ENCODE data around the gene GPER1. TPM values are rescaled to one million over a fixed set of nuclear protein-coding genes. Genes with fewer than 3 reads are reported as not detected.

The GPER1 gene
- polyA plus RNA-seq, 2 of the 4 experiments (the other 2 are of a cell fraction) = 0.23 to 0.50 TPM

DNA sequence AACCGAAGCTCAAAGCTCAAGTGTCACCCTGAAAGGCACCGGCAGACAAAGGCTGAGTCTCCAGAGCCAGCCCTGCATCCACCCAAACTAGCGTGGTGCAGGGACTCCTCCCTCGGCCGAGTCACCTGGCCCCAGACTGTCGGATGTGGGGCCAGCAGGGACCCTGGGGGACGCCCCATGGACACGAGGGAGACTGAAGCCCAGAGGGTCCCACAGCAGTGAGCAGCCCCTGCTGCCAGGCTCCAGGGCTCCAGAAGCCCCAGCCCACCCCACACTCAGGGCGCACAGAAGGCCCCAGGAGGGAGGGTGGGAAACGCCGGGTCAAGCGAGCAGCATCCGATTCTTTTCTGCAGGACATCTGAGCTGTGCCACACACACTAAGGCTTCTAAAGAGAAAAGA is 23.3 kb upstream of the GPER1 start:
- no peak for ATAC-seq
- POLR2A ChIA-PET = interaction anchor here (2.0 kb wide), 1 partner anchor 71 kb away, joined by 4 read pairs; no protein-coding TSS in a partner anchor
- CTCF ChIA-PET = interaction anchor here (0.6 to 20.4 kb wide), 21 partner anchors 11 to 156 kb away, joined by 3 to 487 read pairs (median 16); partner anchors contain the start of genes COX19, CYP2W1, GPER1 and GPR146
- TF ChIP-seq ZSCAN20 (CRISPR knock-in tag; IDR thresholded peaks at IDR 0.05) (no peak), RARB (CRISPR knock-in tag; IDR thresholded peaks at IDR 0.05) (no peak), RNF2 (IDR thresholded peaks at IDR 0.05; ENCODE audit: borderline replicate concordance, low read depth) (no peak), CBX8 (IDR thresholded peaks at IDR 0.05) (no peak), HDAC2 (IDR thresholded peaks at IDR 0.05) (no peak), FOXS1 (CRISPR knock-in tag; IDR thresholded peaks at IDR 0.05) (no peak), NPAS2 (CRISPR knock-in tag; IDR thresholded peaks at IDR 0.05; ENCODE audit: borderline replicate concordance) (no peak), FOSB (CRISPR knock-in tag; IDR thresholded peaks at IDR 0.05) (no peak), SREBF2 (IDR thresholded peaks at IDR 0.05) (no peak), RCOR1 (IDR thresholded peaks at IDR 0.05; ENCODE audit: low read depth, low read length) (no peak), JUN (IDR thresholded peaks at IDR 0.05) (no peak)
- TF ChIP-seq, protein P1, sequence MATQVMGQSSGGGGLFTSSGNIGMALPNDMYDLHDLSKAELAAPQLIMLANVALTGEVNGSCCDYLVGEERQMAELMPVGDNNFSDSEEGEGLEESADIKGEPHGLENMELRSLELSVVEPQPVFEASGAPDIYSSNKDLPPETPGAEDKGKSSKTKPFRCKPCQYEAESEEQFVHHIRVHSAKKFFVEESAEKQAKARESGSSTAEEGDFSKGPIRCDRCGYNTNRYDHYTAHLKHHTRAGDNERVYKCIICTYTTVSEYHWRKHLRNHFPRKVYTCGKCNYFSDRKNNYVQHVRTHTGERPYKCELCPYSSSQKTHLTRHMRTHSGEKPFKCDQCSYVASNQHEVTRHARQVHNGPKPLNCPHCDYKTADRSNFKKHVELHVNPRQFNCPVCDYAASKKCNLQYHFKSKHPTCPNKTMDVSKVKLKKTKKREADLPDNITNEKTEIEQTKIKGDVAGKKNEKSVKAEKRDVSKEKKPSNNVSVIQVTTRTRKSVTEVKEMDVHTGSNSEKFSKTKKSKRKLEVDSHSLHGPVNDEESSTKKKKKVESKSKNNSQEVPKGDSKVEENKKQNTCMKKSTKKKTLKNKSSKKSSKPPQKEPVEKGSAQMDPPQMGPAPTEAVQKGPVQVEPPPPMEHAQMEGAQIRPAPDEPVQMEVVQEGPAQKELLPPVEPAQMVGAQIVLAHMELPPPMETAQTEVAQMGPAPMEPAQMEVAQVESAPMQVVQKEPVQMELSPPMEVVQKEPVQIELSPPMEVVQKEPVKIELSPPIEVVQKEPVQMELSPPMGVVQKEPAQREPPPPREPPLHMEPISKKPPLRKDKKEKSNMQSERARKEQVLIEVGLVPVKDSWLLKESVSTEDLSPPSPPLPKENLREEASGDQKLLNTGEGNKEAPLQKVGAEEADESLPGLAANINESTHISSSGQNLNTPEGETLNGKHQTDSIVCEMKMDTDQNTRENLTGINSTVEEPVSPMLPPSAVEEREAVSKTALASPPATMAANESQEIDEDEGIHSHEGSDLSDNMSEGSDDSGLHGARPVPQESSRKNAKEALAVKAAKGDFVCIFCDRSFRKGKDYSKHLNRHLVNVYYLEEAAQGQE (IDR thresholded peaks at IDR 0.05) = no peak
- Histone ChIP-seq H3K9me3 (no peaks in the 10 kb centered on the region), H3K4me2 (no peak overlapping the region), H3K27ac (no peak overlapping the region), H3K4me1 (peaks cover 4% of the 10 kb centered on the region; the same call in 1 of the 3 replicates), H3K4me3 (no peak overlapping the region)
- FAIRE-seq = no peak
- no peak for DNase-seq (ENCODE audit: low read depth in 1 of 2, low spot score in 1 of 2)
- 82% methylated on average over 12 of the region's 13 CpGs for WGBS (ENCODE audit: missing lambda C conversion rate)

DNA sequence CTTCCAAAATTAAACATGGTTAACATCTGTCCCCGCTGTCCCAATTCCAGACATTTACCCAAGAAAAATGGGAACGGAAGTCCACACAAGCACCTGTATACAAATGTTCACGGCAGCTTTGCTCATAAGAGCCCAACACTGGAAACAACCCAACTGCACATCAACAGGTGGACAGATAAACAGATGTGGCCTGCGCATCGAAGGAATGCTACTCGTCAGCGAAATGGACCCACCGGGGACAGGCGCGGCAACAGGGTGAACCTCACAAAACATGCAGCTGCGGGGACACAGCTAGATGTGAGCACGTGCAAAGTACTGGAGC is 22.7 kb upstream of the GPER1 start:
- ChIA-PET POLR2A (interaction anchor here (0.9 to 2.0 kb wide), 3 partner anchors 21 to 73 kb away, joined by 3 to 5 read pairs (median 4); partner anchors contain the start of gene GPR146), CTCF (interaction anchor here (0.6 to 20.4 kb wide), 49 partner anchors 11 to 743 kb away, joined by 3 to 487 read pairs (median 6); partner anchors contain the start of genes COX19, CYP2W1, GPER1 and GPR146)
- FAIRE-seq (no peak), ATAC-seq (no peak), DNase-seq (ENCODE audit: low read depth in 1 of 2, low spot score in 1 of 2) (no peak)
- Histone ChIP-seq H3K4me2 (no peak overlapping the region), H3K9me3 (no peaks in the 10 kb centered on the region), H3K4me3 (no peak overlapping the region), H3K4me1 (peaks cover 4% of the 10 kb centered on the region; the same call in 1 of the 3 replicates), H3K27ac (no peak overlapping the region)
- TF ChIP-seq CEBPB (IDR thresholded peaks at IDR 0.05) = no peak
- 95% methylated on average over 12 of the region's 12 CpGs for WGBS (ENCODE audit: missing lambda C conversion rate)

DNA sequence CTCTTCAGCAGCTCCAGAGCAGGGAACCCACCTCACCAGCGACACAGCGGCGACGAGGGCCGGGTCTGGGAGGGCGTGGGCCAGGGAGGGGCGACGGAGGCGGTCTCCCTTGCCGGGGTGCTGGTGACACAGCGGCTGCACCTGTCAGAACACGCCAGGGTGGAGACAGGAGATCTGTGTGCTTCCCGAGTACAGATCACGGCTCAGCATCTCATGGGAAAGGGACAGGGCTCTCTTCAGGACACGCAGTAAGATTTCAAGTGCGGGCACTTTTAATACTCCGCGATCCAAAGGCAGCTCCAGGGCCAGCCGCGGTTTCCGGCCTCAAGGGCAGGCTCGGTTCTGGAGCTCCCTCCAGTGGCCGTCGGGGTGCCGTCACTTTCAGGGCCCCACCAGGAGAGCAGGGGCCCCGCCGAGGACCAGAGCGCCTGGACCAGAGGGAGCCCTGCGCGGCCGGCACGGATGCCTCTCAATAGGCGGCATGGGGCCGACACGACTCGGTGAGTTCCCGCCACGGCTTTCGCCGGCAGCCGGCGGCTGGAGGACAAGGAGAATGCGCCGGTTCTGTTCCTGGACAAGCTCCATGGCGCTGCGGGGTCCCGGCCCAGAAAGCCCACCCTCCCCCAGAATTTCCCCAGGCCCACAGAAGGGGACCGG is 22.2 kb upstream of the GPER1 start:
- H3K27ac ChIP-seq = no peak overlapping the region
- H3K9me3 ChIP-seq = no peaks in the 10 kb centered on the region
- POLR2A ChIA-PET = interaction anchor here (0.6 to 2.0 kb wide), 4 partner anchors 21 to 96 kb away, joined by 3 to 5 read pairs (median 4); partner anchors contain the start of gene GPR146
- FAIRE-seq (no peak), DNase-seq (ENCODE audit: low read depth in 1 of 2, low spot score in 1 of 2) (peak; percentile 72 to 95), ATAC-seq (peak; percentile 94 to 97)
- CTCF ChIA-PET = interaction anchor here (0.7 to 20.4 kb wide), 52 partner anchors 12 to 744 kb away, joined by 3 to 487 read pairs (median 6); partner anchors contain the start of genes COX19, CYP2W1, GPER1 and GPR146
- peak overlapping the region; percentile 23; the same call in 1 of the 3 replicates for H3K4me2 ChIP-seq
- 53% methylated on average over 14 of the region's 48 CpGs for WGBS (ENCODE audit: missing lambda C conversion rate)
- H3K4me1 ChIP-seq = peaks cover 4% of the 10 kb centered on the region; the same call in 1 of the 3 replicates
- H3K4me3 ChIP-seq = no peak overlapping the region
- TF ChIP-seq, protein P2, sequence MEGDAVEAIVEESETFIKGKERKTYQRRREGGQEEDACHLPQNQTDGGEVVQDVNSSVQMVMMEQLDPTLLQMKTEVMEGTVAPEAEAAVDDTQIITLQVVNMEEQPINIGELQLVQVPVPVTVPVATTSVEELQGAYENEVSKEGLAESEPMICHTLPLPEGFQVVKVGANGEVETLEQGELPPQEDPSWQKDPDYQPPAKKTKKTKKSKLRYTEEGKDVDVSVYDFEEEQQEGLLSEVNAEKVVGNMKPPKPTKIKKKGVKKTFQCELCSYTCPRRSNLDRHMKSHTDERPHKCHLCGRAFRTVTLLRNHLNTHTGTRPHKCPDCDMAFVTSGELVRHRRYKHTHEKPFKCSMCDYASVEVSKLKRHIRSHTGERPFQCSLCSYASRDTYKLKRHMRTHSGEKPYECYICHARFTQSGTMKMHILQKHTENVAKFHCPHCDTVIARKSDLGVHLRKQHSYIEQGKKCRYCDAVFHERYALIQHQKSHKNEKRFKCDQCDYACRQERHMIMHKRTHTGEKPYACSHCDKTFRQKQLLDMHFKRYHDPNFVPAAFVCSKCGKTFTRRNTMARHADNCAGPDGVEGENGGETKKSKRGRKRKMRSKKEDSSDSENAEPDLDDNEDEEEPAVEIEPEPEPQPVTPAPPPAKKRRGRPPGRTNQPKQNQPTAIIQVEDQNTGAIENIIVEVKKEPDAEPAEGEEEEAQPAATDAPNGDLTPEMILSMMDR (IDR thresholded peaks at IDR 0.05) = peak; percentile 82
- TF ChIP-seq CBX2 (IDR thresholded peaks at IDR 0.05; ENCODE audit: borderline replicate concordance, low read depth) (no peak), CHD4 (IDR thresholded peaks at IDR 0.05; ENCODE audit: borderline replicate concordance) (no peak), HOXA7 (CRISPR knock-in tag; IDR thresholded peaks at IDR 0.05) (no peak), TFCP2L1 (CRISPR knock-in tag; IDR thresholded peaks at IDR 0.05) (no peak), TP53 (CRISPR knock-in tag; IDR thresholded peaks at IDR 0.05) (no peak), SMC3 (IDR thresholded peaks at IDR 0.05) (peak; percentile 90), RCOR1 (IDR thresholded peaks at IDR 0.05; ENCODE audit: low read depth, low read length) (no peak), ZC3H11A (IDR thresholded peaks at IDR 0.05) (no peak), PHF8 (IDR thresholded peaks at IDR 0.05; ENCODE audit: borderline replicate concordance, low read depth) (no peak)
- TF ChIP-seq, protein P3, sequence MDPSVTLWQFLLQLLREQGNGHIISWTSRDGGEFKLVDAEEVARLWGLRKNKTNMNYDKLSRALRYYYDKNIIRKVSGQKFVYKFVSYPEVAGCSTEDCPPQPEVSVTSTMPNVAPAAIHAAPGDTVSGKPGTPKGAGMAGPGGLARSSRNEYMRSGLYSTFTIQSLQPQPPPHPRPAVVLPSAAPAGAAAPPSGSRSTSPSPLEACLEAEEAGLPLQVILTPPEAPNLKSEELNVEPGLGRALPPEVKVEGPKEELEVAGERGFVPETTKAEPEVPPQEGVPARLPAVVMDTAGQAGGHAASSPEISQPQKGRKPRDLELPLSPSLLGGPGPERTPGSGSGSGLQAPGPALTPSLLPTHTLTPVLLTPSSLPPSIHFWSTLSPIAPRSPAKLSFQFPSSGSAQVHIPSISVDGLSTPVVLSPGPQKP (IDR thresholded peaks at IDR 0.05; ENCODE audit: low read depth, low read length) = no peak
- TF ChIP-seq, protein P4, sequence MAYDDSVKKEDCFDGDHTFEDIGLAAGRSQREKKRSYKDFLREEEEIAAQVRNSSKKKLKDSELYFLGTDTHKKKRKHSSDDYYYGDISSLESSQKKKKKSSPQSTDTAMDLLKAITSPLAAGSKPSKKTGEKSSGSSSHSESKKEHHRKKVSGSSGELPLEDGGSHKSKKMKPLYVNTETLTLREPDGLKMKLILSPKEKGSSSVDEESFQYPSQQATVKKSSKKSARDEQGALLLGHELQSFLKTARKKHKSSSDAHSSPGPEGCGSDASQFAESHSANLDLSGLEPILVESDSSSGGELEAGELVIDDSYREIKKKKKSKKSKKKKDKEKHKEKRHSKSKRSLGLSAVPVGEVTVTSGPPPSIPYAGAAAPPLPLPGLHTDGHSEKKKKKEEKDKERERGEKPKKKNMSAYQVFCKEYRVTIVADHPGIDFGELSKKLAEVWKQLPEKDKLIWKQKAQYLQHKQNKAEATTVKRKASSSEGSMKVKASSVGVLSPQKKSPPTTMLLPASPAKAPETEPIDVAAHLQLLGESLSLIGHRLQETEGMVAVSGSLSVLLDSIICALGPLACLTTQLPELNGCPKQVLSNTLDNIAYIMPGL (CRISPR knock-in tag; IDR thresholded peaks at IDR 0.05; ENCODE audit: borderline replicate concordance) = no peak

Measured in A549 (cell line).